GM19193 (cell line): ENCODE results near the gene EML4.

Experiments used
- POLR2A ChIP-seq: IDR thresholded peaks from 4 replicates; pipeline ENCODE4 v1.6.1; 2011; ENCODE audit not compliant: insufficient read depth, insufficient read length; ENCODE audit errors: extremely low read depth

The EML4 gene

GRCh38 chr2:42307180-42307579, 138.0 kb downstream of the EML4 start:
- TF ChIP-seq POLR2A, result no peak

- no peak for TF ChIP-seq POLR2A
Measured at GRCh38 chr2:42309366-42309765, 140.2 kb downstream of the EML4 start.

GRCh38 chr2:42310007-42310515, 140.9 kb downstream of the EML4 start:
- no peak for TF ChIP-seq POLR2A

- no peak for TF ChIP-seq POLR2A
Measured at GRCh38 chr2:42312106-42312505, 143.0 kb downstream of the EML4 start.

- no peak for TF ChIP-seq POLR2A
Measured at GRCh38 chr2:42314892-42315468, 145.8 kb downstream of the EML4 start.

GRCh38 chr2:42315844-42316470, 146.8 kb downstream of the EML4 start:
- no peak for TF ChIP-seq POLR2A

GRCh38 chr2:42316910-42317309, 147.8 kb downstream of the EML4 start:
- TF ChIP-seq POLR2A, result no peak

- TF ChIP-seq POLR2A, result no peak
Measured at GRCh38 chr2:42317486-42317885, 148.3 kb downstream of the EML4 start.

GRCh38 chr2:42317945-42318344, 148.8 kb downstream of the EML4 start:
- TF ChIP-seq POLR2A, result no peak

GRCh38 chr2:42319265-42319664, 150.1 kb downstream of the EML4 start:
- TF ChIP-seq POLR2A, result no peak

GRCh38 chr2:42321452-42322064, 152.4 kb downstream of the EML4 start:
- TF ChIP-seq POLR2A, result no peak

- no peak for TF ChIP-seq POLR2A
Measured at GRCh38 chr2:42324244-42324643, 155.1 kb downstream of the EML4 start.

- TF ChIP-seq POLR2A, result no peak
Measured at GRCh38 chr2:42324949-42325348, 155.8 kb downstream of the EML4 start.

GRCh38 chr2:42325609-42326008, 156.5 kb downstream of the EML4 start:
- TF ChIP-seq POLR2A, result no peak

- no peak for TF ChIP-seq POLR2A
Measured at GRCh38 chr2:42327125-42327524, 158.0 kb downstream of the EML4 start.

GRCh38 chr2:42328148-42328833, 159.1 kb downstream of the EML4 start:
- TF ChIP-seq POLR2A, result no peak

- no peak for TF ChIP-seq POLR2A
Measured at GRCh38 chr2:42328923-42329322, 159.8 kb downstream of the EML4 start.

GRCh38 chr2:42329736-42330135, 160.6 kb downstream of the EML4 start:
- TF ChIP-seq POLR2A, result no peak
